ENCODE measurements around the gene FAM131B. TPM values are rescaled to one million over a fixed set of nuclear protein-coding genes. Genes with fewer than 3 reads are reported as not detected.

FAM131B gene
- total and polyA plus RNA-seq, 2 of the 13 experiments (the other 11 are each of a cell fraction or from before 2014, with no cell fraction given): 0.07 TPM; not detected in 1

DNA sequence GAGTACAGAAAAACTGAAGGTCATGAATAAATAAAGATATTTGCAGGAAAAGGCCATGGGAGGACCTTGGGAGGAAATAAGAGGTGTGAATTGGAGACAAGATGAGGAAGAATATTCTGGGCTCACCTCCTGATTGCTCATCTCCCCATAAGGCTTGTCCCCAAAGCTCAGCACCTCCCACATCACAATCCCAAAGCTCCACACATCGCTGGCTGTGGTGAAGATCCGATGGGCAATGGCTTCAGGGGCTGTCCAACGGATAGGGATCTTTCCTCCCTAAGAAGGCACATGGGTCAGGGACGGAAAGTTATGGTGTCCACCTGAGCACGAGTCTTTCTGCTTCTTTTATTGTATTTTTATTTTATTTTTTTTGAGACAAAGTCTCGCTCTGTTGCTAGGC lies 31.6 kb upstream of the FAM131B start (continued):
- TF ChIP-seq, protein P1, sequence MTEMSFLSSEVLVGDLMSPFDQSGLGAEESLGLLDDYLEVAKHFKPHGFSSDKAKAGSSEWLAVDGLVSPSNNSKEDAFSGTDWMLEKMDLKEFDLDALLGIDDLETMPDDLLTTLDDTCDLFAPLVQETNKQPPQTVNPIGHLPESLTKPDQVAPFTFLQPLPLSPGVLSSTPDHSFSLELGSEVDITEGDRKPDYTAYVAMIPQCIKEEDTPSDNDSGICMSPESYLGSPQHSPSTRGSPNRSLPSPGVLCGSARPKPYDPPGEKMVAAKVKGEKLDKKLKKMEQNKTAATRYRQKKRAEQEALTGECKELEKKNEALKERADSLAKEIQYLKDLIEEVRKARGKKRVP (CRISPR knock-in tag; IDR thresholded peaks at IDR 0.05): no peak
- TF ChIP-seq ERF (CRISPR knock-in tag; IDR thresholded peaks at IDR 0.05) (no peak), RBFOX2 (IDR thresholded peaks at IDR 0.05; ENCODE audit: low read depth, low read length) (no peak), MTF1 (CRISPR knock-in tag; IDR thresholded peaks at IDR 0.05) (no peak), CCAR2 (optimal IDR thresholded peaks at IDR 0.05; ENCODE audit: low read depth, low read length) (no peak)

DNA sequence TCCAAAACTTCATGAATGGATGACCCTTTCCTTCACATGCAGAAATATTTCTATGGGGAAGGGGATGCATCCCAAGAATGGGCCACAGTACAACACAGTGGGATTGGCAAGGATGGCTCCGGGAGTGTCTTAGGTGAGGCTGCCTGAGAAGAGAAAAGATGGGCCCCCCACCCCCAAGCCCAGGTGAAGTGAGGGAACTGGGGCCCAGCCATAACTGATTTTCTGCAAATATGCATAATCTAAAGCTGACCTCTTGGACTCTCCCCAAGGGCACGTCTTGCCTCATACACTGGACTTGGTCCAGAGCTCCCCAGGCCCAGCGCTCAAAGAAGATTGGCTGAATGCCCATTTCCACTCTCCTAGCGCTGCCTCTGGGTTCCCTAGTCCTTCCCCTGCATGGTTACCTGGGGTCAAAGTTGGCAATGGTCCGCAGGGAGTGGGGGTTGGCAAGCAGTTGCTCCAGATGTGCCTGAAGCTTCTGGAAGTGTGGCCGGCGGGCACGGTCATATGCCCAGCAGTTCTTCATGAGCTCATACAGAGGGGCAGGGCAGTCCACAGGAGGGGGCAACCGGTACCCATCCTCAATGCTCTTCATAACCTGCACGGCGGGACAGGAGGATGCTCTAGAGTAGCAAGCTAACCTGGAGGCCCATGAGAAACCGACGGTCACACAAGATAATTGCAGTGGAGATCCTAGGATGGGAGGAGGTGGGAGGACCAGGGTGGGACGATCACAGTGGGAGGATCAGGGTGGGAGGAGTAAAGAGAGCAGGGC lies 30.9 kb upstream of the FAM131B start:
- Histone ChIP-seq H3K79me2 (ENCODE audit: insufficient read depth, low read length) (no peaks in the 10 kb centered on the region), H3K9me3 (ENCODE audit: low read length) (no peaks in the 10 kb centered on the region), H3K27ac (ENCODE audit: extremely low read length, insufficient read depth, low read length) (peak overlapping the region; percentile 82), H2AFZ (ENCODE audit: low read length) (no peak overlapping the region), H3K9ac (ENCODE audit: insufficient read depth, low read depth, low read length) (no peak overlapping the region; the same call in 1 of the 2 replicates), H3K36me3 (replicated peaks in 1 of 2; ENCODE audit: control insufficient read depth in 1 of 2, insufficient read depth in 2 of 2, low read length in 2 of 2) (peaks cover 9 to 16% of the 10 kb centered on the region in 2 experiments), H3K4me2 (ENCODE audit: low read depth, low read length) (peak overlapping the region; percentile 57), H3K4me1 (ENCODE audit: insufficient read depth, low read length) (peaks cover 61% of the 10 kb centered on the region), H3K27me3 (ENCODE audit: control insufficient read depth in 1 of 2, insufficient read depth in 2 of 2, low read length in 2 of 2) (no peaks in the 10 kb centered on the region), H3K4me3 (replicated peaks in 1 of 3; ENCODE audit: insufficient read depth in 1 of 3, low read depth in 2 of 3, low read length in 3 of 3) (peak overlapping the region in 1 of 3 experiments; percentile 19; a peak in 2 of 6 replicates), H4K20me1 (ENCODE audit: insufficient read depth, low read length) (no peaks in the 10 kb centered on the region)
- POLR2A ChIA-PET: interaction anchor here (0.9 to 3.3 kb wide), 7 partner anchors 9 to 130 kb away, joined by 4 to 15 read pairs (median 6); partner anchors contain the start of genes CASP2, EPHA1 and GSTK1
- FAIRE-seq: peak; percentile 93
- CTCF ChIA-PET (ENCODE audit: low intra/inter-chr PET ratio, low total read pairs): no interaction called here
- 38% methylated on average over 7 of the region's 14 CpGs for WGBS (ENCODE audit: low lambda C conversion rate)
- peak; percentile 53 for ATAC-seq
- peak; percentile 87 for DNase-seq (ENCODE audit: low spot score)
- BruUV-seq (replicated peaks): no TSS peak
- in situ Hi-C loops (cut with HindIII; ENCODE audit: extremely low pct_ligation_motif_present, low pct_unique_long_range_greater_than_20kb) (loop anchor here (25.0 kb wide), 1 partner anchor 519 kb away; the partner anchor contains the start of gene TCAF1), intact Hi-C loops (cut with micrococcal nuclease; ENCODE audit: unreplicated experiment) (loop anchor here (1.0 kb wide), 1 partner anchor 15 kb away; the partner anchor contains the start of gene EPHA1)
- TF ChIP-seq, protein P2, sequence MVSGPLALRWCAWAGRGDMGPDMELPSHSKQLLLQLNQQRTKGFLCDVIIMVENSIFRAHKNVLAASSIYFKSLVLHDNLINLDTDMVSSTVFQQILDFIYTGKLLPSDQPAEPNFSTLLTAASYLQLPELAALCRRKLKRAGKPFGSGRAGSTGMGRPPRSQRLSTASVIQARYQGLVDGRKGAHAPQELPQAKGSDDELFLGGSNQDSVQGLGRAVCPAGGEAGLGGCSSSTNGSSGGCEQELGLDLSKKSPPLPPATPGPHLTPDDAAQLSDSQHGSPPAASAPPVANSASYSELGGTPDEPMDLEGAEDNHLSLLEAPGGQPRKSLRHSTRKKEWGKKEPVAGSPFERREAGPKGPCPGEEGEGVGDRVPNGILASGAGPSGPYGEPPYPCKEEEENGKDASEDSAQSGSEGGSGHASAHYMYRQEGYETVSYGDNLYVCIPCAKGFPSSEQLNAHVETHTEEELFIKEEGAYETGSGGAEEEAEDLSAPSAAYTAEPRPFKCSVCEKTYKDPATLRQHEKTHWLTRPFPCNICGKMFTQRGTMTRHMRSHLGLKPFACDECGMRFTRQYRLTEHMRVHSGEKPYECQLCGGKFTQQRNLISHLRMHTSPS (CRISPR knock-in tag; IDR thresholded peaks at IDR 0.05; ENCODE audit: low read depth): peak; percentile 72; the same call in 1 of the 2 replicates
- no peak for TF ChIP-seq DNMT1 (CRISPR knock-in tag; IDR thresholded peaks at IDR 0.05)
- no peak for TF ChIP-seq ZNF775 (CRISPR knock-in tag; IDR thresholded peaks at IDR 0.05; ENCODE audit: borderline replicate concordance)
- TF ChIP-seq NFIC (IDR thresholded peaks at IDR 0.05; ENCODE audit: low read length): peak; percentile 90; the same call in 1 of the 2 replicates
- no peak for TF ChIP-seq KDM4B (CRISPR knock-in tag; IDR thresholded peaks at IDR 0.05)
- no peak; the same call in 1 of the 2 replicates for TF ChIP-seq NFKB2 (CRISPR knock-in tag; IDR thresholded peaks at IDR 0.05; ENCODE audit: borderline replicate concordance)
- TF ChIP-seq, protein P3, sequence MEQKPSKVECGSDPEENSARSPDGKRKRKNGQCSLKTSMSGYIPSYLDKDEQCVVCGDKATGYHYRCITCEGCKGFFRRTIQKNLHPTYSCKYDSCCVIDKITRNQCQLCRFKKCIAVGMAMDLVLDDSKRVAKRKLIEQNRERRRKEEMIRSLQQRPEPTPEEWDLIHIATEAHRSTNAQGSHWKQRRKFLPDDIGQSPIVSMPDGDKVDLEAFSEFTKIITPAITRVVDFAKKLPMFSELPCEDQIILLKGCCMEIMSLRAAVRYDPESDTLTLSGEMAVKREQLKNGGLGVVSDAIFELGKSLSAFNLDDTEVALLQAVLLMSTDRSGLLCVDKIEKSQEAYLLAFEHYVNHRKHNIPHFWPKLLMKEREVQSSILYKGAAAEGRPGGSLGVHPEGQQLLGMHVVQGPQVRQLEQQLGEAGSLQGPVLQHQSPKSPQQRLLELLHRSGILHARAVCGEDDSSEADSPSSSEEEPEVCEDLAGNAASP (CRISPR knock-in tag; IDR thresholded peaks at IDR 0.05; ENCODE audit: borderline replicate concordance): peak; percentile 92
- 0 out of 2 replicates have a peak, but pooled peaks have one; percentile 40 for TF ChIP-seq ZKSCAN8 (CRISPR knock-in tag; IDR thresholded peaks at IDR 0.05; ENCODE audit: borderline replicate concordance)
- no peak for TF ChIP-seq MLLT10 (CRISPR knock-in tag; IDR thresholded peaks at IDR 0.05)
- TF ChIP-seq HNRNPL (IDR thresholded peaks at IDR 0.05; ENCODE audit: low read depth, low read length): 0 out of 2 replicates have a peak, but pooled peaks have one; percentile 52
- TF ChIP-seq, protein P4, sequence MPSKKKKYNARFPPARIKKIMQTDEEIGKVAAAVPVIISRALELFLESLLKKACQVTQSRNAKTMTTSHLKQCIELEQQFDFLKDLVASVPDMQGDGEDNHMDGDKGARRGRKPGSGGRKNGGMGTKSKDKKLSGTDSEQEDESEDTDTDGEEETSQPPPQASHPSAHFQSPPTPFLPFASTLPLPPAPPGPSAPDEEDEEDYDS (CRISPR knock-in tag; IDR thresholded peaks at IDR 0.05): peak; percentile 33; the same call in 1 of the 2 replicates
- TF ChIP-seq SP5 (CRISPR knock-in tag; IDR thresholded peaks at IDR 0.05; ENCODE audit: borderline replicate concordance, low read depth): peak; percentile 27; the same call in 1 of the 2 replicates

All from HepG2 (cell line).